T-helper 1 cell (primary cell): Measurements from ENCODE around the gene ASXL2.
A peak's percentile ranks its signal among the peaks of the same experiment; 100 is the strongest.
"Not testable (repeated sequence)": the region's sequence is repeated elsewhere in the genome, so short reads cannot be mapped to it uniquely, and the experiment has no call there.

Source experiments
- DNase-seq, 5 donors: peaks; one replicate each; pipeline ENCODE4 v3.0.0-alpha.2; 2012 to 2020

Gene ASXL2

GRCh38 chr2:25831746-25832449, 46.4 kb downstream of the ASXL2 start:
- DNase-seq = peak in 1 of 5 donors; percentile 64

GRCh38 chr2:25829828-25830227, 48.5 kb downstream of the ASXL2 start:
- no peak for DNase-seq

- no peak for DNase-seq
Observed at GRCh38 chr2:25829377-25829704, 48.9 kb downstream of the ASXL2 start.

GRCh38 chr2:25828532-25829376, 49.5 kb downstream of the ASXL2 start:
- DNase-seq = not testable (repeated sequence)

- DNase-seq = peak in 2 of 5 donors; percentile 11 to 63
Observed at GRCh38 chr2:25825238-25825637, 53.0 kb downstream of the ASXL2 start.

GRCh38 chr2:25824718-25825117, 53.6 kb downstream of the ASXL2 start:
- DNase-seq = no peak

- DNase-seq = no peak
Observed at GRCh38 chr2:25824216-25824615, 54.1 kb downstream of the ASXL2 start.

- DNase-seq = peak; percentile 44 to 62 (median 55)
Observed at GRCh38 chr2:25822190-25823117, 55.8 kb downstream of the ASXL2 start.

GRCh38 chr2:25821225-25822056, 56.8 kb downstream of the ASXL2 start:
- no peak for DNase-seq

- no peak for DNase-seq
Observed at GRCh38 chr2:25819597-25820039, 58.7 kb downstream of the ASXL2 start.

GRCh38 chr2:25817630-25818029, 60.7 kb downstream of the ASXL2 start:
- DNase-seq = peak in 1 of 5 donors; percentile 74

- no peak for DNase-seq
Observed at GRCh38 chr2:25817006-25817405, 61.3 kb downstream of the ASXL2 start.

GRCh38 chr2:25816249-25816648, 62.0 kb downstream of the ASXL2 start:
- DNase-seq = no peak

GRCh38 chr2:25814681-25815080, 63.6 kb downstream of the ASXL2 start:
- DNase-seq = no peak

- no peak for DNase-seq
Observed at GRCh38 chr2:25810428-25810827, 67.9 kb downstream of the ASXL2 start.

GRCh38 chr2:25809646-25810045, 68.6 kb downstream of the ASXL2 start:
- no peak for DNase-seq

GRCh38 chr2:25808006-25808383, 70.3 kb downstream of the ASXL2 start:
- no peak for DNase-seq

- no peak for DNase-seq
Observed at GRCh38 chr2:25806941-25807340, 71.3 kb downstream of the ASXL2 start.

GRCh38 chr2:25805987-25806386, 72.3 kb downstream of the ASXL2 start:
- no peak for DNase-seq

- DNase-seq = peak in 1 of 5 donors; percentile 64
Observed at GRCh38 chr2:25804338-25804737, 73.9 kb downstream of the ASXL2 start.

- DNase-seq = no peak
Observed at GRCh38 chr2:25799301-25799700, 79.0 kb downstream of the ASXL2 start.
